Measurements from ENCODE around the gene KCNA3.

DNA sequence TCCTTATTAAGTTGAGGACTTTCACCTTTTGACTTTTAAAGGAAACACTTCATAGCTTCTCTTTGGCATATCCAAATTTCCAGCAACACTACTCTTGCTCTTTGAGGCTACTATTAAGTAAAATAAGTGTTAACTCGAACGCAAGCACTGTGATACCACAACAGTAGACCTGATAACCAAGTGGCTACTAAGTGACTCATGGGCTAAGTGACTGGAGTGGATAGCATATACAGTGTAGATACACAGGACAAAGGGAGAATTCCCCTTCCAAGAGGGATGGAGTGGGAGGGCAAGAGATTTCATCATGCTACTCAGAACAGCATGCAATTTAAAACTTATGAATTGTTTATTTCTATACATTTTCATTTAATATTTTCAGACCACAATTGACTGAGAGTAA is 9.8 kb upstream of the KCNA3 start:
- TF ChIP-seq CTCF (IDR thresholded peaks at IDR 0.05) = no peak
- no peak for TF ChIP-seq POLR2A (IDR thresholded peaks at IDR 0.05)
